Measurements from ENCODE around the gene CXCR2. TPM values are rescaled to one million over a fixed set of nuclear protein-coding genes. Genes with fewer than 3 reads are reported as not detected.
A peak's percentile ranks its signal among the peaks of the same experiment; 100 is the strongest.

The CXCR2 gene
- total RNA-seq, 4 donors from 2014 or later = 2.4 to 3.2 TPM; not detected in 2

DNA sequence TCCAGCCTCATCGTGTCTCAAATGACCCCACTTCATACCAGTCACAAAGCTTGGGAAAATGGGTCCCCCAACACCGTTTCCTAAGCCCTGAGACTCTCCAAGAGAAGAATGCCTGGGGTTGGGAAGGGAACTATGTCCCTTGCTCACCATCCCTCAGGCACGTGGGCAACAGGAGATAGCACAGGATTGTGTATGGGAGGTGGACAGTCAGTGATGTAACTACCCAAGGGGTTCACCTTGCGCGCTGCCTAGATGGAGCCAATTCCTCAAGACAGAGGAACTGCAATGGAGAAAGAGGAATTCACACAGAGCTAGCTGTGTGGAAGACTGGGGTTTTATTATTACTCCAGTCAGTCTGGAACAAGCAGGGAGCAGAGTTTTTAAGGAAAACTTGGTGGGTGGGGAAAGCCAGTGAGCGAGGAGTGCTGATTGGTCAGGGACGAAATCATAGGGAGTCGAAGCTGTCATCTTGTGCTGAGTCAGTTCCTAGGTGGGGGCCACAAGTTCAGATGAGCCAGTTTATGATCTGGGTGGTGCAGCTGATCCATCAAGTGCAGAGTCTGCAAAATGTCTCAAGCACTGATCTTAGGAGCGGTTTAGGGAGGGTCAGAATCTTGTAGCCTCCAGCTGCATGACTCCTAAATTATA is 54.8 kb downstream of the CXCR2 start:
- Histone ChIP-seq H3K27me3 (no peaks in the 10 kb centered on the region), H3K4me3 (no peak overlapping the region), H3K36me3 (no peaks in the 10 kb centered on the region), H3K9me3 (no peaks in the 10 kb centered on the region), H3K27ac (no peak overlapping the region), H3K4me1 (no peaks in the 10 kb centered on the region)
- TF ChIP-seq EP300 (IDR thresholded peaks at IDR 0.05) (no peak), POLR2AphosphoS5 (IDR thresholded peaks at IDR 0.05) (no peak), POLR2A (IDR thresholded peaks at IDR 0.05) (no peak)
- TF ChIP-seq, protein P1, sequence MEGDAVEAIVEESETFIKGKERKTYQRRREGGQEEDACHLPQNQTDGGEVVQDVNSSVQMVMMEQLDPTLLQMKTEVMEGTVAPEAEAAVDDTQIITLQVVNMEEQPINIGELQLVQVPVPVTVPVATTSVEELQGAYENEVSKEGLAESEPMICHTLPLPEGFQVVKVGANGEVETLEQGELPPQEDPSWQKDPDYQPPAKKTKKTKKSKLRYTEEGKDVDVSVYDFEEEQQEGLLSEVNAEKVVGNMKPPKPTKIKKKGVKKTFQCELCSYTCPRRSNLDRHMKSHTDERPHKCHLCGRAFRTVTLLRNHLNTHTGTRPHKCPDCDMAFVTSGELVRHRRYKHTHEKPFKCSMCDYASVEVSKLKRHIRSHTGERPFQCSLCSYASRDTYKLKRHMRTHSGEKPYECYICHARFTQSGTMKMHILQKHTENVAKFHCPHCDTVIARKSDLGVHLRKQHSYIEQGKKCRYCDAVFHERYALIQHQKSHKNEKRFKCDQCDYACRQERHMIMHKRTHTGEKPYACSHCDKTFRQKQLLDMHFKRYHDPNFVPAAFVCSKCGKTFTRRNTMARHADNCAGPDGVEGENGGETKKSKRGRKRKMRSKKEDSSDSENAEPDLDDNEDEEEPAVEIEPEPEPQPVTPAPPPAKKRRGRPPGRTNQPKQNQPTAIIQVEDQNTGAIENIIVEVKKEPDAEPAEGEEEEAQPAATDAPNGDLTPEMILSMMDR (IDR thresholded peaks at IDR 0.05) = no peak
- ATAC-seq = no peak
- WGBS, 2 donors (ENCODE audit: low coverage in 1 of 2) = 55 to 56% methylated on average over 4 to 7 of the region's 9 CpGs

DNA sequence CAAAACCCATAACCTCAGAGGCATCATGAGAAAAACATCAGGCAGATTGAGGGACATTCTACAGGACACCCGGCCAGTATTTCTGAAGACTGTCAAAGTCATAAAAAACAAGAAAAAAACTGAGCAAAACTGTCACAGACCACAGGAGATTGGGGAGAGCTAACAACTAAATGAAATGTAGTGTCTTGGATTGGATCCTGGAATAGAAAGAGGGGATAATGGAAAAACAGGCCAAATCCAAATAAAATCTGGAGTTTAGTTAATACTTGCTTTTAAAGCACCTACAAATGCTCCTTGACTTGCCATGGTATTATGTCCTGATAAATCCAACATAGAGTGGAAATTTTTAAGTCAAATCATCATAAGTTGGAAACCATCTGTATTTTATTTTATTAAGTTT is 58.5 kb downstream of the CXCR2 start:
- TF ChIP-seq POLR2A (IDR thresholded peaks at IDR 0.05) = no peak
- TF ChIP-seq, protein P1 (IDR thresholded peaks at IDR 0.05) = no peak
- no peak for TF ChIP-seq POLR2AphosphoS5 (IDR thresholded peaks at IDR 0.05)
- TF ChIP-seq EP300 (IDR thresholded peaks at IDR 0.05) = no peak
- no peak for ATAC-seq
- WGBS, 2 donors (ENCODE audit: low coverage in 1 of 2) = 90% methylated on average over 1 of the region's 1 CpG; no CpG with 5 or more reads in 1 of the 2 donors

DNA sequence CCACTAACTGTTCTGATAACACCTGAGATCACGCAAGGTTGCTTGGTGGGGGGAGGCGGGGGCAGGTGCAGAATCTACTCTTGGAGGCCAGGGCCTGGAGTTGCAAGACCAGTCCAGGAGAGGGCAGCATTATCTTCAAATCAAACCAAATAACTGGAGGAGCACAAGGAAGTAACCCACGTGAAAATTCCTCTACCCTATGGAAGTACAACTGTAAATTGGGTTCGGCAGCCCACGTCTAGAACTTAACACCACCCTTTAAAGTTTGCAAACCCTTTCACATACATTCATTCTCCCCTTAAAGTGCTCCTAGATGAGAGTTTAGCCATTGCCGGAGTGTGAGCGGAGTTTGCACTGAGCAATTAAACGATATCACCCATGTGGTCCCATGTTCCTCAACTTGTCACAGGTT is 60.5 kb downstream of the CXCR2 start:
- no peaks in the 10 kb centered on the region for H3K9me3 ChIP-seq
- TF ChIP-seq, protein P1 (IDR thresholded peaks at IDR 0.05) = peak; percentile 70 to 91 (median 77)
- TF ChIP-seq POLR2A (IDR thresholded peaks at IDR 0.05) = no peak
- H3K36me3 ChIP-seq = no peaks in the 10 kb centered on the region
- no peak overlapping the region for H3K4me3 ChIP-seq
- H3K27ac ChIP-seq = peak overlapping the region in 3 of 4 donors; percentile 63 to 69 (median 67)
- peaks cover 3 to 27% (median 11%) of the 10 kb centered on the region in 3 donors for H3K4me1 ChIP-seq
- H3K27me3 ChIP-seq = no peaks in the 10 kb centered on the region
- WGBS, 2 donors (ENCODE audit: low coverage in 1 of 2) = 40 to 48% methylated on average over 6 of the region's 8 CpGs
- peak; percentile 71 for ATAC-seq

More for the DNA sequence above, 58.5 kb downstream of the CXCR2 start:
- no peaks in the 10 kb centered on the region for H3K36me3 ChIP-seq
- no peak overlapping the region for H3K4me3 ChIP-seq
- no peak overlapping the region for H3K27ac ChIP-seq
- no peaks in the 10 kb centered on the region for H3K9me3 ChIP-seq
- H3K27me3 ChIP-seq = no peaks in the 10 kb centered on the region
- peaks cover 3 to 27% (median 11%) of the 10 kb centered on the region in 3 donors for H3K4me1 ChIP-seq

Other genes starting within 250 kb of the CXCR2 start
- gene TNS1, start 123.0 kb upstream of the CXCR2 start, total RNA-seq = 1,000 to 10,000 TPM in 3 of 4 donors, 100 to 1,000 TPM in 1; 825 to 2,193 (median 1,462) TPM
- not detected for gene RUFY4, start 56.8 kb upstream of the CXCR2 start, total RNA-seq
- 1 to 10 TPM in 1 of 4 donors, not detected in 3; 1.8 TPM for gene CXCR1, start 40.9 kb downstream of the CXCR2 start, total RNA-seq
- 100 to 1,000 TPM; 275 to 314 (median 287) TPM for gene ARPC2, start 91.2 kb downstream of the CXCR2 start, total RNA-seq
- 1 to 10 TPM in 2 of 4 donors, under 1 TPM in 2; 0.31 to 4.0 (median 1.4) TPM for gene GPBAR1, start 135.0 kb downstream of the CXCR2 start, total RNA-seq
- gene AAMP, start 144.1 kb downstream of the CXCR2 start, total RNA-seq = 100 to 1,000 TPM in 3 of 4 donors, 10 to 100 TPM in 1; 97.8 to 163 (median 131) TPM
- gene PNKD, start 144.5 kb downstream of the CXCR2 start, total RNA-seq = 10 to 100 TPM; 48.6 to 60.2 (median 56.9) TPM
- gene TMBIM1, start 166.5 kb downstream of the CXCR2 start, total RNA-seq = 100 to 1,000 TPM; 152 to 245 (median 191) TPM
- not detected for gene CATIP, start 230.8 kb downstream of the CXCR2 start, total RNA-seq